ENCODE data around the gene CHD3. TPM values are rescaled to one million over a fixed set of nuclear protein-coding genes. Genes with fewer than 3 reads are reported as not detected.

The CHD3 gene
- total and polyA plus RNA-seq, 2 donors (not counting 3 experiments of a cell fraction or from before 2014, with no cell fraction given), result 102 to 185 TPM

- CTCF ChIA-PET, result interaction anchor here (1.8 kb wide), 1 partner anchor 68 kb away, joined by 4 read pairs; no protein-coding TSS in a partner anchor
- Histone ChIP-seq H3K4me2 (ENCODE audit: insufficient read depth, low read length) (no peak overlapping the region), H3K9me1 (replicated peaks; ENCODE audit: control insufficient read depth, extremely low read depth, insufficient read depth, low read length) (no peaks in the 10 kb centered on the region), H3K9ac (replicated peaks; ENCODE audit: extremely low read depth, insufficient read depth, low read length) (no peak overlapping the region), H4K20me1 (replicated peaks; ENCODE audit: control insufficient read depth, extremely low read depth, insufficient read depth, low read length) (no peaks in the 10 kb centered on the region), H2AFZ (ENCODE audit: low read depth, low read length) (no peak overlapping the region), H3K27ac (ENCODE audit: insufficient read depth, low read depth, low read length) (no peak overlapping the region), H3K9me3 (replicated peaks; ENCODE audit: control insufficient read depth, insufficient read depth, low read length) (no peaks in the 10 kb centered on the region), H3K4me1 (ENCODE audit: control insufficient read depth, extremely low read depth, insufficient read depth, low read length) (no peaks in the 10 kb centered on the region), H3K79me2 (ENCODE audit: control insufficient read depth, insufficient read depth, low read length) (no peaks in the 10 kb centered on the region), H3K36me3 (ENCODE audit: control insufficient read depth in 2 of 2, extremely low read depth in 1 of 2, insufficient read depth in 2 of 2, low read length in 2 of 2) (peaks cover 37 to 89% of the 10 kb centered on the region in 2 experiments), H3K27me3 (ENCODE audit: control insufficient read depth in 2 of 2, insufficient read depth in 2 of 2, low read length in 2 of 2) (no peaks in the 10 kb centered on the region), H3K4me3 (replicated peaks in 1 of 3; ENCODE audit: insufficient read depth in 1 of 3, low read depth in 1 of 3, low read length in 3 of 3) (no peak overlapping the region)
- FAIRE-seq, result no peak
- no peak for DNase-seq (ENCODE audit: low read depth, low spot score)
- dilution Hi-C loops (cut with MboI; ENCODE audit: extremely low pct_ligation_motif_present, low sequenced_read_pairs) (no loop called here), intact Hi-C loops (cut with micrococcal nuclease) (no loop called here)
- TSS peak; percentile 23 for BruUV-seq (replicated peaks)
- POLR2A ChIA-PET, result no interaction called here
- TF ChIP-seq GATA2 (IDR thresholded peaks at IDR 0.05; ENCODE audit: insufficient read depth, insufficient read length, low read depth, low read length) (no peak), EZH2 (IDR thresholded peaks at IDR 0.05; ENCODE audit: borderline replicate concordance, low read depth, low read length, severe bottlenecking) (no peak), FOS (IDR thresholded peaks at IDR 0.05; ENCODE audit: borderline replicate concordance, insufficient read depth, low read length) (no peak), MAX (IDR thresholded peaks at IDR 0.05; ENCODE audit: insufficient read depth, insufficient read length) (no peak), JUN (IDR thresholded peaks at IDR 0.05; ENCODE audit: borderline replicate concordance, insufficient read depth, insufficient read length, low read depth) (no peak), POLR2AphosphoS5 (IDR thresholded peaks at IDR 0.05; ENCODE audit: insufficient read depth, low read depth, low read length) (no peak), MYC (IDR thresholded peaks at IDR 0.05; ENCODE audit: low read depth, low read length) (no peak), POLR2A (IDR thresholded peaks at IDR 0.05; ENCODE audit: low read depth, low read length) (no peak)
- TF ChIP-seq, protein P1, sequence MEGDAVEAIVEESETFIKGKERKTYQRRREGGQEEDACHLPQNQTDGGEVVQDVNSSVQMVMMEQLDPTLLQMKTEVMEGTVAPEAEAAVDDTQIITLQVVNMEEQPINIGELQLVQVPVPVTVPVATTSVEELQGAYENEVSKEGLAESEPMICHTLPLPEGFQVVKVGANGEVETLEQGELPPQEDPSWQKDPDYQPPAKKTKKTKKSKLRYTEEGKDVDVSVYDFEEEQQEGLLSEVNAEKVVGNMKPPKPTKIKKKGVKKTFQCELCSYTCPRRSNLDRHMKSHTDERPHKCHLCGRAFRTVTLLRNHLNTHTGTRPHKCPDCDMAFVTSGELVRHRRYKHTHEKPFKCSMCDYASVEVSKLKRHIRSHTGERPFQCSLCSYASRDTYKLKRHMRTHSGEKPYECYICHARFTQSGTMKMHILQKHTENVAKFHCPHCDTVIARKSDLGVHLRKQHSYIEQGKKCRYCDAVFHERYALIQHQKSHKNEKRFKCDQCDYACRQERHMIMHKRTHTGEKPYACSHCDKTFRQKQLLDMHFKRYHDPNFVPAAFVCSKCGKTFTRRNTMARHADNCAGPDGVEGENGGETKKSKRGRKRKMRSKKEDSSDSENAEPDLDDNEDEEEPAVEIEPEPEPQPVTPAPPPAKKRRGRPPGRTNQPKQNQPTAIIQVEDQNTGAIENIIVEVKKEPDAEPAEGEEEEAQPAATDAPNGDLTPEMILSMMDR (IDR thresholded peaks at IDR 0.05; ENCODE audit: extremely low read depth in 1 of 2, insufficient read depth in 1 of 2, low read depth in 1 of 2, low read length in 2 of 2), result no peak
Measured at GRCh38 chr17:7903154-7904103, 14.8 kb downstream of the CHD3 start.
